ENCODE data around the gene FBLN2.

FBLN2 gene

DNA sequence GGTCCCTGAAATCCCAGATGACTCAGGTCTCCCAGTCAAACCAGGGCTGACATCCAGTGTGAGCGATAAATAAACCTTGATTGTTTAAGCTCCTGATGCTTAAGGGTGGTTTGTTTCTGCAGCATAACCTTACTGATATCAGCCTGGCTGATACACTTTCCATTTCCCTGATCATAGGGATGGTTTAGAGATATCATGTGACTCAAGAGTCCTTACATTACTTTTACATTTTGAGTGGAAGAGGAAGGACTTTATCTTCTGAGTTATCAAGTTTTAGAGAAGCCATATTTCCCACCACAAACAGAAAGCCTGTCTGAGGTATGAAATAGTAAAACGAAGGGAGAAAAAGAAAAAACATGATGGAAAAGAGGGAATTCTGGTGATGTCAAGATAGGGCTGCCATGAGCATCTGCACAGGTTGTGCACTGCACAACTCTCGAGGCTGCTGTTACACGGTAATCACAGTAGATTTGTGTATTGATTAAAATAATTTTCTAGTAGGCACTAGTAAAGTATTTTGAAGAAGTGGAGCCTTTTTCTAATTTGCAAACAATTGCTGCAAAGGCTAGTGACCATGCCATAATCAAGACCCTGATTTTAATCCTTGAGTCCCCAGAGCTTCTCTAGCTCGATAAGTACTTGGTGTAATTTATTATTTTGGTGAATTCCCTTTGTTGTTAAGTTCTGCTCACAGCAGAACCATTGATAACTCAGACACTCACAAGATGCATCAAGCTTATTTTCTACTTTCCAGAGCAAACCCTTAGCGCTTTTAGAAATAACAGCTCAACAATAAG, 34.1 kb upstream of the FBLN2 start:
- no peaks in the 10 kb centered on the region for H3K27me3 ChIP-seq (replicated peaks)
- in situ Hi-C loops (cut with HindIII; ENCODE audit: low pct_ligation_motif_present, low sequenced_read_pairs), result loop anchor here (25.0 kb wide), 1 partner anchor 122 kb away; no protein-coding TSS in a partner anchor
- H3K27ac ChIP-seq, result no peak overlapping the region
- no peaks in the 10 kb centered on the region for H3K36me3 ChIP-seq (replicated peaks)
- no peak for DNase-seq
- TF ChIP-seq CTCF (IDR thresholded peaks at IDR 0.05; ENCODE audit: low read depth, low read length, missing control alignments), result no peak
- no peak overlapping the region for H3K4me3 ChIP-seq (ENCODE audit: low read depth, low read length)

GRCh38 chr3:13515786-13516759, 32.9 kb upstream of the FBLN2 start:
- H3K36me3 ChIP-seq (replicated peaks), result no peaks in the 10 kb centered on the region
- no peak overlapping the region for H3K27ac ChIP-seq
- in situ Hi-C loops (cut with HindIII; ENCODE audit: low pct_ligation_motif_present, low sequenced_read_pairs), result loop anchor here (25.0 kb wide), 1 partner anchor 121 kb away; no protein-coding TSS in a partner anchor
- no peaks in the 10 kb centered on the region for H3K27me3 ChIP-seq (replicated peaks)
- H3K4me3 ChIP-seq (ENCODE audit: low read depth, low read length), result no peak overlapping the region
- no peak for DNase-seq
- no peak for TF ChIP-seq CTCF (IDR thresholded peaks at IDR 0.05; ENCODE audit: low read depth, low read length, missing control alignments)

DNA sequence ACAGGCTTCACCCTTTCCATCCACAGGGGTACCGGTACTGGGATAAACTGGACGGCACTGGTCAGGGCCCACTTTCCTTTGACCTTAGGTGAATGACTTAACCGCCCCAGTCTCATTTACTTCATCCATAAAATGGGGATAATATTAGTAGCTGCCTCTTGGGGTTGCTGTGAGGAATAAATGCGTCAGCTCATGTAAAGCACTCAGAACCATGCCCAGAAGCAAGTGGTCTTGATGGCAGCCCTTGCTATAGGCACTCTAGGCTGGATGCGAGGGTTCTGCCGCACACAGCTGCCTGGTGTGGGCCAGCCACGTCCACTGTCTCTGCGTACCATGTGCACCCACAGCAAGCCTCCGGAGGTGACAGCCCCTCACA, 32.2 kb upstream of the FBLN2 start:
- Histone ChIP-seq H3K4me3 (ENCODE audit: low read depth, low read length) (no peak overlapping the region), H3K27me3 (replicated peaks) (no peaks in the 10 kb centered on the region), H3K27ac (no peak overlapping the region), H3K36me3 (replicated peaks) (no peaks in the 10 kb centered on the region)
- in situ Hi-C loops (cut with HindIII; ENCODE audit: low pct_ligation_motif_present, low sequenced_read_pairs), result loop anchor here (25.0 kb wide), 1 partner anchor 121 kb away; no protein-coding TSS in a partner anchor
- DNase-seq, result no peak
- TF ChIP-seq CTCF (IDR thresholded peaks at IDR 0.05; ENCODE audit: low read depth, low read length, missing control alignments), result no peak

DNA sequence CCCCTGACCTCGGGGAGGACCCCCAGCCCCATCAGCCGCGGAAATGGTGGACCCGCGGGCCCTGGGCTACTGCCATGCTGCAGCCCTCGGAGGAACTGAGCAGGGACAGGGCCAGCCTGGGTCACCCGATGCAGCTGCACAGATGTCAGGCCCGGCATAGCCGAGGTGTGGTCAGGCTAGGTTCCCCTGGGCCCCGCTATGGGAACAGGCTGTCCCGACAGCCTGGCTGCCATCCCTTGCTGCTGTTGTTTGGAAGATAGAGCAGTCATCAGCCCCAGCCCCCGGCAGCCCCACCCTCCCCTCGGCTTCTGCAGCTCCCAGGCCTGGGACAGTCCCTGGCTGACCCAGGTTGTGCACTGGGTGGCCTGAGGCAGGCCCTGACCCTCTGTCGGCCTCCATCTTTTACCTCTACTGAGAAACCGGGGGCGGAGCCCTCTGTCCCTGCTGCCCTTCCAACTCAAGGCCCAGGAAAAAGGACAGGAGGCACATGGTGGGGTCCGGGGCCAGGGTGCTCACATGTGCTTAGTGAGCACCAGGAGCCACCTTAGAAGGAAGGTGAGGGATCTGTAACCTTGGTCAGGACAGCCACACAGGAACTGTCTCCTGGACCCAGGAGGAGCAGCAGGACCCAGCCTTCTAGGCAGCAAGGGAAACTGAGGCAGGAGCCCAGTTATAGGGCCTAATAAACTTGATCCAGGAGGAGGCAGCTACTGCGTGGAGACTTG, 31.5 kb upstream of the FBLN2 start:
- in situ Hi-C loops (cut with HindIII; ENCODE audit: low pct_ligation_motif_present, low sequenced_read_pairs), result loop anchor here (25.0 kb wide), 1 partner anchor 120 kb away; no protein-coding TSS in a partner anchor
- no peak overlapping the region for H3K27ac ChIP-seq
- H3K36me3 ChIP-seq (replicated peaks), result no peaks in the 10 kb centered on the region
- no peak overlapping the region for H3K4me3 ChIP-seq (ENCODE audit: low read depth, low read length)
- TF ChIP-seq CTCF (IDR thresholded peaks at IDR 0.05; ENCODE audit: low read depth, low read length, missing control alignments), result no peak
- no peaks in the 10 kb centered on the region for H3K27me3 ChIP-seq (replicated peaks)
- DNase-seq, result no peak

- Histone ChIP-seq H3K27me3 (replicated peaks) (no peaks in the 10 kb centered on the region), H3K4me3 (ENCODE audit: low read depth, low read length) (no peak overlapping the region), H3K27ac (no peak overlapping the region), H3K36me3 (replicated peaks) (no peaks in the 10 kb centered on the region)
- in situ Hi-C loops (cut with HindIII; ENCODE audit: low pct_ligation_motif_present, low sequenced_read_pairs), result loop anchor here (25.0 kb wide), 1 partner anchor 119 kb away; no protein-coding TSS in a partner anchor
- TF ChIP-seq CTCF (IDR thresholded peaks at IDR 0.05; ENCODE audit: low read depth, low read length, missing control alignments), result no peak
- no peak for DNase-seq
Measured at GRCh38 chr3:13518516-13518953, 30.4 kb upstream of the FBLN2 start.

Measured in brain microvascular endothelial cell (primary cell).